ENCODE results near the gene TMED5. TPM values are rescaled to one million over a fixed set of nuclear protein-coding genes. Genes with fewer than 3 reads are reported as not detected.

TMED5 gene
- total RNA-seq, 1 experiment from 2014 or later: 59.2 TPM

DNA sequence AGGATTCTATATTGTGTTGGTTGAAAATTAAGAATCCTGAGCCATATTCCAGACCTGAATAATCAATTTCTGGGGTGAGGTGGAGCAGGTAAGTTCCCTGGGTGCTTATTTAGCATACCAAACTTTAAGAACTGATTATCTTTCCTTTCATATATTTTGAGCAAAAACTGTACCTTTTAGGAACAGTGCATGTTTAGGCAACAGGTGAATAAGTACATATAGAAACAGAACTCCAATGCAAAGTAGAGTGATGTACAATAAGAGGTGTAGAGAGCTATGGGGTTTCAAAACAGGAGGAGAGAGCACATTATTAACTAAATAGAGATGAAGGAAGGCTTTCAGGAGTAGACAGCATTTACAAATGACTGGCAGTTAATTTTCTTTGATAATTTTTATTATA lies 28.7 kb downstream of the TMED5 start:
- Histone ChIP-seq H3K4me2 (ENCODE audit: low read length) (no peak overlapping the region), H3K4me1 (ENCODE audit: insufficient read depth, low read length) (no peaks in the 10 kb centered on the region), H2AFZ (ENCODE audit: low read length) (no peak overlapping the region), H3K79me2 (ENCODE audit: low read length) (no peaks in the 10 kb centered on the region), H3K9me3 (ENCODE audit: low read length) (no peaks in the 10 kb centered on the region), H3K27ac (ENCODE audit: low read length) (no peak overlapping the region), H3F3A (ENCODE audit: low read length, unreplicated experiment) (no peaks in the 10 kb centered on the region), H3K27me3 (ENCODE audit: low read length) (no peaks in the 10 kb centered on the region), H3K9ac (ENCODE audit: low read length) (no peak overlapping the region), H3K9me2 (replicated peaks; ENCODE audit: low read length) (no peaks in the 10 kb centered on the region), H3K36me3 (ENCODE audit: low read depth, low read length) (peaks cover 38% of the 10 kb centered on the region), H4K20me1 (ENCODE audit: low read length) (no peaks in the 10 kb centered on the region), H3K4me3 (ENCODE audit: low read length) (no peak overlapping the region)
- DNase-seq (no peak), ATAC-seq (no peak)
- TF ChIP-seq EZH2phosphoT487 (IDR thresholded peaks at IDR 0.05; ENCODE audit: borderline replicate concordance, low read length) (no peak), EZH2 (IDR thresholded peaks at IDR 0.05; ENCODE audit: low read length, unreplicated experiment) (no peak)
- TF ChIP-seq, protein P1, sequence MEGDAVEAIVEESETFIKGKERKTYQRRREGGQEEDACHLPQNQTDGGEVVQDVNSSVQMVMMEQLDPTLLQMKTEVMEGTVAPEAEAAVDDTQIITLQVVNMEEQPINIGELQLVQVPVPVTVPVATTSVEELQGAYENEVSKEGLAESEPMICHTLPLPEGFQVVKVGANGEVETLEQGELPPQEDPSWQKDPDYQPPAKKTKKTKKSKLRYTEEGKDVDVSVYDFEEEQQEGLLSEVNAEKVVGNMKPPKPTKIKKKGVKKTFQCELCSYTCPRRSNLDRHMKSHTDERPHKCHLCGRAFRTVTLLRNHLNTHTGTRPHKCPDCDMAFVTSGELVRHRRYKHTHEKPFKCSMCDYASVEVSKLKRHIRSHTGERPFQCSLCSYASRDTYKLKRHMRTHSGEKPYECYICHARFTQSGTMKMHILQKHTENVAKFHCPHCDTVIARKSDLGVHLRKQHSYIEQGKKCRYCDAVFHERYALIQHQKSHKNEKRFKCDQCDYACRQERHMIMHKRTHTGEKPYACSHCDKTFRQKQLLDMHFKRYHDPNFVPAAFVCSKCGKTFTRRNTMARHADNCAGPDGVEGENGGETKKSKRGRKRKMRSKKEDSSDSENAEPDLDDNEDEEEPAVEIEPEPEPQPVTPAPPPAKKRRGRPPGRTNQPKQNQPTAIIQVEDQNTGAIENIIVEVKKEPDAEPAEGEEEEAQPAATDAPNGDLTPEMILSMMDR (conservative IDR thresholded peaks at IDR 0.05; ENCODE audit: low read depth, low read length): no peak
- ChIA-PET POLR2A (ENCODE audit: unreplicated experiment) (no interaction called here), CTCF (no interaction called here)
- intact Hi-C loops (cut with micrococcal nuclease): no loop called here
- no TSS peak for BruUV-seq (replicated peaks)

DNA sequence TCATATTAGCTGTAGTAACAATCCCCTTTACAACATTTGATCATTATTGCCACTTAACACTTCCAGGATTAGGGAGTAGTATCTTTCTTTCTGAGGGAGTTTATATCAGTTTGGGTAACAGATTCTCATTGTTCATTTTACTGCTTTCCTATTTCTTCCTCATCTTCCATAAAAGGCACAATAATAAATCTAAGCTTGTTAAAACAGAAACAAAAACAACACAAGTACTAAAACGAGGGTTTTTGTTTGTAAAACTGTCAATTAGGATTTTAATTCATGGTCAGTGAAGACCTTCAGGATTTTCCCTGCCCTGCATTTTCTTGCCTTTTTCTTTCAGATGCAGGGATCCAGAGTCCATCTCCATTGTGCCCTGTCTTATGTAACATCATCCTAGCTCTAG lies 29.5 kb downstream of the TMED5 start:
- Histone ChIP-seq H3F3A (ENCODE audit: low read length, unreplicated experiment) (no peaks in the 10 kb centered on the region), H4K20me1 (ENCODE audit: low read length) (no peaks in the 10 kb centered on the region), H3K4me2 (ENCODE audit: low read length) (no peak overlapping the region), H3K4me3 (ENCODE audit: low read length) (no peak overlapping the region), H3K4me1 (ENCODE audit: insufficient read depth, low read length) (no peaks in the 10 kb centered on the region), H3K27ac (ENCODE audit: low read length) (no peak overlapping the region), H3K9me2 (replicated peaks; ENCODE audit: low read length) (no peaks in the 10 kb centered on the region), H3K36me3 (ENCODE audit: low read depth, low read length) (peaks cover 37% of the 10 kb centered on the region), H3K9me3 (ENCODE audit: low read length) (no peaks in the 10 kb centered on the region), H3K9ac (ENCODE audit: low read length) (no peak overlapping the region), H3K27me3 (ENCODE audit: low read length) (no peaks in the 10 kb centered on the region), H3K79me2 (ENCODE audit: low read length) (no peaks in the 10 kb centered on the region), H2AFZ (ENCODE audit: low read length) (no peak overlapping the region)
- ChIA-PET CTCF (interaction anchor here (0.7 kb wide), 1 partner anchor 70 kb away, joined by 3 read pairs; no protein-coding TSS in a partner anchor), POLR2A (ENCODE audit: unreplicated experiment) (interaction anchor here (0.6 kb wide), 1 partner anchor 70 kb away, joined by 3 read pairs; no protein-coding TSS in a partner anchor)
- no peak for TF ChIP-seq EZH2phosphoT487 (IDR thresholded peaks at IDR 0.05; ENCODE audit: borderline replicate concordance, low read length)
- TF ChIP-seq EZH2 (IDR thresholded peaks at IDR 0.05; ENCODE audit: low read length, unreplicated experiment): no peak
- TF ChIP-seq, protein P1 (conservative IDR thresholded peaks at IDR 0.05; ENCODE audit: low read depth, low read length): no peak
- DNase-seq (no peak), ATAC-seq (no peak)
- intact Hi-C loops (cut with micrococcal nuclease): no loop called here
- no TSS peak for BruUV-seq (replicated peaks)

DNA sequence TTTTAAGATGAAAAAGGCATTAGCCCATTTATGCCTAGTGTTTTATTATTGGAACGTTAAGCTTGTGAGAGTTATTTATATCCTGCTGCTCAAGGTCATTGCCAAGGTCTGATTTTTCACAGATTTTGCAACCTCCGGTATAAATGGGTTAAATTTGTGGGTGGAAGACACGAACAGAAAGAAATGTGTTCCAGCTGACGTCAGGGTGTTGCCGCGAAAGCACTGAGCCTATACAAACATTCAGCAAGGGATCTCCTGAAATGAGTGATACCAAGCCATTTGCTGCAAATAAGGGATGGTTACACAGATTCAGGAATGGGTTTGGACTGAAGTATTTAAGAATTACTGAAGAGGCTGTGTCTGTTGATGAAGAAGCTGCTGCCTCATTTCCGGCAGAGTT lies 32.2 kb downstream of the TMED5 start:
- no peaks in the 10 kb centered on the region for H3K4me1 ChIP-seq (ENCODE audit: insufficient read depth, low read length)
- no peaks in the 10 kb centered on the region for H3K9me2 ChIP-seq (replicated peaks; ENCODE audit: low read length)
- CTCF ChIA-PET: no interaction called here
- no peaks in the 10 kb centered on the region for H3F3A ChIP-seq (ENCODE audit: low read length, unreplicated experiment)
- intact Hi-C loops (cut with micrococcal nuclease): no loop called here
- H3K4me3 ChIP-seq (ENCODE audit: low read length): no peak overlapping the region
- no peak overlapping the region for H3K4me2 ChIP-seq (ENCODE audit: low read length)
- H3K27ac ChIP-seq (ENCODE audit: low read length): no peak overlapping the region
- no peak for TF ChIP-seq EZH2 (IDR thresholded peaks at IDR 0.05; ENCODE audit: low read length, unreplicated experiment)
- TF ChIP-seq, protein P1 (conservative IDR thresholded peaks at IDR 0.05; ENCODE audit: low read depth, low read length): no peak
- TF ChIP-seq EZH2phosphoT487 (IDR thresholded peaks at IDR 0.05; ENCODE audit: borderline replicate concordance, low read length): no peak
- no peak overlapping the region for H3K9ac ChIP-seq (ENCODE audit: low read length)
- H4K20me1 ChIP-seq (ENCODE audit: low read length): no peaks in the 10 kb centered on the region
- BruUV-seq (replicated peaks): no TSS peak
- POLR2A ChIA-PET (ENCODE audit: unreplicated experiment): no interaction called here
- no peaks in the 10 kb centered on the region for H3K27me3 ChIP-seq (ENCODE audit: low read length)
- ATAC-seq (no peak), DNase-seq (no peak)
- H3K79me2 ChIP-seq (ENCODE audit: low read length): no peaks in the 10 kb centered on the region
- no peaks in the 10 kb centered on the region for H3K9me3 ChIP-seq (ENCODE audit: low read length)
- H3K36me3 ChIP-seq (ENCODE audit: low read depth, low read length): peaks cover 23% of the 10 kb centered on the region; the same call in 1 of the 2 replicates
- no peak overlapping the region for H2AFZ ChIP-seq (ENCODE audit: low read length)
